H7 (cell line): ENCODE data around the gene PPWD1. TPM values are rescaled to one million over a fixed set of nuclear protein-coding genes. Genes with fewer than 3 reads are reported as not detected.

ENCODE experiments used
- total RNA-seq: library from RNA; depleted of rRNA; stranded (reverse); fragments of >200 nt; shearing (Covaris generic); gene quantifications from 2 replicates; pipeline ENCODE4 v1.2.3, GENCODE V29; 2014; rRNA removed

Gene PPWD1
- total RNA-seq, 1 experiment from 2014 or later = 28.1 TPM

Other genes starting within 250 kb of the PPWD1 start
- 1.3 and 1.5 TPM in 2 replicates for gene ADAMTS6, start 81.4 kb upstream of the PPWD1 start, total RNA-seq
- gene CENPK, start 128 bp upstream of the PPWD1 start, total RNA-seq = 31.2 and 42.4 TPM in 2 replicates
- 12.6 and 14.3 TPM in 2 replicates for gene TRIM23, start 61.0 kb downstream of the PPWD1 start, total RNA-seq
- 2.0 and 2.4 TPM in 2 replicates for gene SHLD3, start 61.7 kb downstream of the PPWD1 start, total RNA-seq
- gene TRAPPC13, start 61.7 kb downstream of the PPWD1 start, total RNA-seq = 23.0 and 28.7 TPM in 2 replicates
- 7.1 and 7.8 TPM in 2 replicates for gene SGTB, start 158.8 kb downstream of the PPWD1 start, total RNA-seq
- gene NLN, start 158.9 kb downstream of the PPWD1 start, total RNA-seq = 121 and 129 TPM in 2 replicates